Liver (tissue), 3 donors: Measurements from ENCODE around the gene SNX20.

ENCODE experiments used
- ATF3 ChIP-seq: IDR thresholded peaks from 2 replicates; pipeline ENCODE4 v1.6.1; 2016; ENCODE audit warnings: antibody characterized with exemption
- CTCF ChIP-seq: fragments of 150-350 bp; IDR thresholded peaks from 2 replicates; pipeline ENCODE4 v1.5.1; 2017; ENCODE audit warnings: improper control_type of control experiment, low read depth, low read length; ENCODE audit not compliant: missing input control
- FOXA1 ChIP-seq: IDR thresholded peaks from 2 replicates; pipeline ENCODE4 v1.6.1; 2016; ENCODE audit warnings: antibody characterized with exemption
- GABPA ChIP-seq, 2 donors: IDR thresholded peaks in 1 of 2; conservative IDR thresholded peaks in 1 of 2; 2 replicates each; pipeline ENCODE4 v1.6.1; 2016; ENCODE audit warnings: antibody characterized with exemption in 2 of 2, mild to moderate bottlenecking in 1 of 2, moderate library complexity in 1 of 2
- JUND ChIP-seq, 2 donors: IDR thresholded peaks; 2 replicates each; pipeline ENCODE4 v1.6.1; 2016; ENCODE audit warnings: antibody characterized with exemption in 2 of 2
- MAX ChIP-seq: IDR thresholded peaks from 2 replicates; pipeline ENCODE4 v1.6.1; 2016; ENCODE audit warnings: antibody characterized with exemption
- RAD21 ChIP-seq, 2 donors: IDR thresholded peaks; 2 replicates each; pipeline ENCODE4 v1.6.1; 2016; ENCODE audit warnings: antibody characterized with exemption in 2 of 2, mild to moderate bottlenecking in 2 of 2
- TAF1 ChIP-seq: conservative IDR thresholded peaks from 2 replicates; pipeline ENCODE4 v1.6.1; 2016; ENCODE audit warnings: antibody characterized with exemption, mild to moderate bottlenecking
- YY1 ChIP-seq: IDR thresholded peaks from 2 replicates; pipeline ENCODE4 v1.6.1; 2016; ENCODE audit warnings: antibody characterized with exemption, mild to moderate bottlenecking
- TF ChIP-seq, protein P1 (sequence below): IDR thresholded peaks from 2 replicates; pipeline ENCODE4 v1.6.1; 2016; ENCODE audit warnings: antibody characterized with exemption, mild to moderate bottlenecking
- donor health status: healthy.
- donor health status: healthy.

DNA sequence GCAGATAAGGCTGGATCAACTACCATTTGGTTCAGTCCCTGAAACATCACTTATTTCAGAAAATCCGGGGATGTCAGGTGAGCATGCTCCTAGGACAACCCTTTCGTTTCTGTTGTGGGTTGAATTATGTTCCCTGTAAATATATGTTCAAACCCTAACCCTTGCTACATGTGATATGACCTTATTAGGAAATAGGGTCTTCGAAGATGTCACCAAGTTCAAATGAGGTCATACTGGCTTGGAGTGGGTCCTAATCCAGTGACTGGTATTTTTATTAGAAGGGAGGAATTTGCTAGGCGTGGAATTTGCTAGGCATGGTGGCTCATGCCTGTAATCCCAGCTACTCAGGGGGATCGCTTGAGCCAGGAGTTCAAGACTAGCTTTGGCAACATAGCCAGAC is 21.3 kb downstream of the SNX20 start:
- TF ChIP-seq CTCF (no peak), FOXA1 (no peak), MAX (no peak), ATF3 (no peak), RAD21 (IDR thresholded peaks at IDR 0.05) (no peak), JUND (IDR thresholded peaks at IDR 0.05) (no peak), TAF1 (no peak), GABPA (IDR thresholded peaks at IDR 0.05 in 1 of 2, conservative IDR thresholded peaks at IDR 0.05 in 1 of 2) (no peak), YY1 (no peak)
- TF ChIP-seq, protein P1, sequence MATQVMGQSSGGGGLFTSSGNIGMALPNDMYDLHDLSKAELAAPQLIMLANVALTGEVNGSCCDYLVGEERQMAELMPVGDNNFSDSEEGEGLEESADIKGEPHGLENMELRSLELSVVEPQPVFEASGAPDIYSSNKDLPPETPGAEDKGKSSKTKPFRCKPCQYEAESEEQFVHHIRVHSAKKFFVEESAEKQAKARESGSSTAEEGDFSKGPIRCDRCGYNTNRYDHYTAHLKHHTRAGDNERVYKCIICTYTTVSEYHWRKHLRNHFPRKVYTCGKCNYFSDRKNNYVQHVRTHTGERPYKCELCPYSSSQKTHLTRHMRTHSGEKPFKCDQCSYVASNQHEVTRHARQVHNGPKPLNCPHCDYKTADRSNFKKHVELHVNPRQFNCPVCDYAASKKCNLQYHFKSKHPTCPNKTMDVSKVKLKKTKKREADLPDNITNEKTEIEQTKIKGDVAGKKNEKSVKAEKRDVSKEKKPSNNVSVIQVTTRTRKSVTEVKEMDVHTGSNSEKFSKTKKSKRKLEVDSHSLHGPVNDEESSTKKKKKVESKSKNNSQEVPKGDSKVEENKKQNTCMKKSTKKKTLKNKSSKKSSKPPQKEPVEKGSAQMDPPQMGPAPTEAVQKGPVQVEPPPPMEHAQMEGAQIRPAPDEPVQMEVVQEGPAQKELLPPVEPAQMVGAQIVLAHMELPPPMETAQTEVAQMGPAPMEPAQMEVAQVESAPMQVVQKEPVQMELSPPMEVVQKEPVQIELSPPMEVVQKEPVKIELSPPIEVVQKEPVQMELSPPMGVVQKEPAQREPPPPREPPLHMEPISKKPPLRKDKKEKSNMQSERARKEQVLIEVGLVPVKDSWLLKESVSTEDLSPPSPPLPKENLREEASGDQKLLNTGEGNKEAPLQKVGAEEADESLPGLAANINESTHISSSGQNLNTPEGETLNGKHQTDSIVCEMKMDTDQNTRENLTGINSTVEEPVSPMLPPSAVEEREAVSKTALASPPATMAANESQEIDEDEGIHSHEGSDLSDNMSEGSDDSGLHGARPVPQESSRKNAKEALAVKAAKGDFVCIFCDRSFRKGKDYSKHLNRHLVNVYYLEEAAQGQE: no peak
